Caco-2 (cell line): ENCODE measurements around the gene THSD7A. TPM values are rescaled to one million over a fixed set of nuclear protein-coding genes. Genes with fewer than 3 reads are reported as not detected.

Experiments
- BruUV-seq: library from RNA; stranded (reverse); fragments of 400-500 nt; replicated peaks from 2 replicates; lab custom pipeline; 2021; lab: Mats Ljungman, UMichigan
- CTCF ChIA-PET: fragments of 300-600 bp; sonication (Branson Sonifier 250); formaldehyde crosslinking; loops from one replicate; lab custom pipeline; 2022; ENCODE audit warnings: antibody characterized with exemption; lab: Charles Lee
- POLR2A ChIA-PET: fragments of 300-600 bp; sonication (Branson Sonifier 250); formaldehyde crosslinking; loops from one replicate; lab custom pipeline; 2022; ENCODE audit warnings: antibody characterized with exemption; lab: Charles Lee
- DNase-seq, 2 experiments: peaks; one replicate each; pipeline versions ENCODE4 v3.0.0 to v3.0.0-alpha.2; 2020 to 2022
- H3K27me3 ChIP-seq: replicated peaks from 2 replicates; pipeline ENCODE4 v1.6.0; 2011; ENCODE audit warnings: low read length; ENCODE audit not compliant: control insufficient read depth, insufficient read depth
- H3K36me3 ChIP-seq: 2 replicates; pipeline ENCODE4 v1.5.1; 2011; ENCODE audit warnings: low read length; ENCODE audit not compliant: control insufficient read depth, insufficient read depth
- H3K4me1 ChIP-seq: fragments of 250-450 bp; sonication (Bioruptor Pico); 2 replicates; pipeline ENCODE4 v1.5.1; 2020; ENCODE audit warnings: mild to moderate bottlenecking
- H3K4me3 ChIP-seq: 2 replicates; pipeline ENCODE4 v1.5.1; 2011; ENCODE audit warnings: low read depth, mild to moderate bottlenecking, control low read depth, low read length
- H3K9me3 ChIP-seq: fragments of 250-450 bp; sonication (Bioruptor Pico); 2 replicates; pipeline ENCODE4 v1.5.1; 2020; ENCODE audit warnings: mild to moderate bottlenecking, moderate library complexity
- H3K27ac Mint-ChIP-seq: one replicate; pipeline ENCODE4 v1.8.0; 2022; ENCODE audit warnings: mixed read lengths; ENCODE audit not compliant: unreplicated experiment
- H3K27me3 Mint-ChIP-seq: one replicate; pipeline ENCODE4 v1.8.0; 2022; ENCODE audit warnings: mixed read lengths; ENCODE audit not compliant: insufficient read depth, unreplicated experiment
- H3K36me3 Mint-ChIP-seq: one replicate; pipeline ENCODE4 v1.8.0; 2022; ENCODE audit warnings: mild to moderate bottlenecking, mixed read lengths; ENCODE audit not compliant: insufficient read depth, unreplicated experiment
- H3K4me1 Mint-ChIP-seq: one replicate; pipeline ENCODE4 v1.8.0; 2022; ENCODE audit warnings: low read depth, mixed read lengths; ENCODE audit not compliant: unreplicated experiment
- H3K4me3 Mint-ChIP-seq: one replicate; pipeline ENCODE4 v1.8.0; 2022; ENCODE audit warnings: mild to moderate bottlenecking, moderate library complexity, mixed read lengths; ENCODE audit not compliant: unreplicated experiment
- H3K9me3 Mint-ChIP-seq: one replicate; pipeline ENCODE4 v1.8.0; 2022; ENCODE audit warnings: mixed read lengths; ENCODE audit not compliant: unreplicated experiment
- intact Hi-C: fragments of 100-400 bp; cut with micrococcal nuclease; formaldehyde crosslinking; loops from one replicate; pipeline ENCODE4 v1.10.0; 2022; ENCODE audit not compliant: unreplicated experiment
- total RNA-seq: library from RNA; stranded (reverse); gene quantifications from 2 replicates; pipeline ENCODE4 v1.2.3, GENCODE V29; 2022
- TF ChIP-seq, protein P1 (sequence below), 2 experiments: fragments of 200-600 bp in 1 of 2; IDR thresholded peaks; 1 replicate in 1 of 2; 2 replicates in 1 of 2; pipeline versions ENCODE4 v1.5.1 to v1.8.0; 2011 to 2022; ENCODE audit warnings: antibody characterized with exemption in 1 of 2, control low read depth in 1 of 2, inconsistent platforms in 1 of 2, low read depth in 1 of 2, low read length in 1 of 2, mild to moderate bottlenecking in 1 of 2, moderate library complexity in 1 of 2; ENCODE audit not compliant: insufficient read depth in 1 of 2, severe bottlenecking in 1 of 2, unreplicated experiment in 1 of 2

THSD7A gene
- total RNA-seq, 1 experiment from 2014 or later: 0.05 TPM

DNA sequence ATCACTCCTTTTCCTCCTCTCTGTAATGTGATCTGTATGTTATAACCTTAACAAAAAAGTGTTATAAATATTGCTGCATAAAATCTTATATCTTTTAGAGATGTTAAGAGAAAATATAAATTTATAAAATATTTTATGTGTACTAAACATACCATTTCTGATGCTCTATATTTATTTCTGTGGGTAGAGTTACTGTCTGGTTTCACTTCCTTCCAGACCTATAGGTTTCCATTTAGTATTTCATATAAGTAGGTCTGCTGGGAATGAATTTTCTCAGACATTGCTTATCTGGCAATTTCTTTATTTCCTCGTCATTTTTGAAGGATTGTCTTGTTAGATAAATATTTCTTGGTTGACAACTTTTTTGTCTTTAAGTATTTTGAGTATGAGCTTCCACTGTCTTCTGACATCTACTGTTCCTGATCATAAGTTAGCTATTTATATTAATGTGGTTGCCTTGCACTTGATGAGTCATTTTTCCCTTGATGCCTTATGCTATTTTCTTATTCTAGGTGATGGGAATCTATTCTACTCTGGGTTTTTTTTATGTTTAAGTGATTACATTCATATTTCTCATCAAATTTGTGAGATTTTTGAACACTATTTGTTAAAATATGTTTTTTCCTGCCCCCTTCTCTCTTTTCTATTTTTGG, 11.2 kb upstream of the THSD7A start:
- POLR2A ChIA-PET: no interaction called here
- Histone ChIP-seq H3K4me1 (no peaks in the 10 kb centered on the region), H3K36me3 (no peaks in the 10 kb centered on the region), H3K27me3 (no peaks in the 10 kb centered on the region), H3K9me3 (no peaks in the 10 kb centered on the region), H3K4me3 (no peak overlapping the region)
- no peaks in the 10 kb centered on the region for H3K36me3 Mint-ChIP-seq
- H3K9me3 Mint-ChIP-seq: no peaks in the 10 kb centered on the region
- CTCF ChIA-PET: no interaction called here
- H3K4me1 Mint-ChIP-seq: no peaks in the 10 kb centered on the region
- no TSS peak for BruUV-seq
- no peak for DNase-seq
- no peak overlapping the region for H3K27ac Mint-ChIP-seq
- H3K4me3 Mint-ChIP-seq: no peak overlapping the region
- H3K27me3 Mint-ChIP-seq: peaks cover 4% of the 10 kb centered on the region
- intact Hi-C loops: no loop called here
- TF ChIP-seq, protein P1, sequence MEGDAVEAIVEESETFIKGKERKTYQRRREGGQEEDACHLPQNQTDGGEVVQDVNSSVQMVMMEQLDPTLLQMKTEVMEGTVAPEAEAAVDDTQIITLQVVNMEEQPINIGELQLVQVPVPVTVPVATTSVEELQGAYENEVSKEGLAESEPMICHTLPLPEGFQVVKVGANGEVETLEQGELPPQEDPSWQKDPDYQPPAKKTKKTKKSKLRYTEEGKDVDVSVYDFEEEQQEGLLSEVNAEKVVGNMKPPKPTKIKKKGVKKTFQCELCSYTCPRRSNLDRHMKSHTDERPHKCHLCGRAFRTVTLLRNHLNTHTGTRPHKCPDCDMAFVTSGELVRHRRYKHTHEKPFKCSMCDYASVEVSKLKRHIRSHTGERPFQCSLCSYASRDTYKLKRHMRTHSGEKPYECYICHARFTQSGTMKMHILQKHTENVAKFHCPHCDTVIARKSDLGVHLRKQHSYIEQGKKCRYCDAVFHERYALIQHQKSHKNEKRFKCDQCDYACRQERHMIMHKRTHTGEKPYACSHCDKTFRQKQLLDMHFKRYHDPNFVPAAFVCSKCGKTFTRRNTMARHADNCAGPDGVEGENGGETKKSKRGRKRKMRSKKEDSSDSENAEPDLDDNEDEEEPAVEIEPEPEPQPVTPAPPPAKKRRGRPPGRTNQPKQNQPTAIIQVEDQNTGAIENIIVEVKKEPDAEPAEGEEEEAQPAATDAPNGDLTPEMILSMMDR (IDR thresholded peaks at IDR 0.05; ENCODE audit: insufficient read depth in 1 of 2, low read depth in 1 of 2, low read length in 1 of 2, severe bottlenecking in 1 of 2, unreplicated experiment in 1 of 2): no peak

DNA sequence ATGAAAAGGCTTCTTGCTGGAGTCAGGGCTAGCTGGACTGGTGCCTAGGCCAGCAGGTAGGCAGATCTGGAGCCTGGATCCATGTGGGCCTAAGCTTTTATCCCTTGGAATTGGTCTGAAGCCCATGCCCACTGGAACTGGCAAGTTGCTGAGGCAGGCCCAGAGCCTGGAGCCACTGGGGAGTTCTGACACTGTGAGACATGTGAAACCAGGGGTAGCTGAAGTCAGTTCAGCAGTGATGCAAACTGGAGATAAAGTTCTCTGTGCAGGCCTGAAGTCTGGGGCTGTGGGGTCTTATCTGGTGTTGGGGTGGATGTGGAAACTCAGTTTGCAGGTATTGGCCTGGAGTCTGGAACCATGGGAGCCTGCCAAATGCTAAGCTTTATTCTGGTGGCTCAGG, 9.7 kb upstream of the THSD7A start:
- no peaks in the 10 kb centered on the region for H3K4me1 ChIP-seq
- H3K27me3 ChIP-seq: no peaks in the 10 kb centered on the region
- BruUV-seq: no TSS peak
- POLR2A ChIA-PET: no interaction called here
- H3K9me3 ChIP-seq: no peaks in the 10 kb centered on the region
- H3K36me3 ChIP-seq: no peaks in the 10 kb centered on the region
- H3K4me3 ChIP-seq: no peak overlapping the region
- H3K27me3 Mint-ChIP-seq: no peaks in the 10 kb centered on the region
- intact Hi-C loops: no loop called here
- no peak overlapping the region for H3K27ac Mint-ChIP-seq
- H3K36me3 Mint-ChIP-seq: no peaks in the 10 kb centered on the region
- H3K9me3 Mint-ChIP-seq: no peaks in the 10 kb centered on the region
- no peak overlapping the region for H3K4me3 Mint-ChIP-seq
- no peak for DNase-seq
- TF ChIP-seq, protein P1 (IDR thresholded peaks at IDR 0.05; ENCODE audit: insufficient read depth in 1 of 2, low read depth in 1 of 2, low read length in 1 of 2, severe bottlenecking in 1 of 2, unreplicated experiment in 1 of 2): no peak
- H3K4me1 Mint-ChIP-seq: no peaks in the 10 kb centered on the region
- CTCF ChIA-PET: no interaction called here

DNA sequence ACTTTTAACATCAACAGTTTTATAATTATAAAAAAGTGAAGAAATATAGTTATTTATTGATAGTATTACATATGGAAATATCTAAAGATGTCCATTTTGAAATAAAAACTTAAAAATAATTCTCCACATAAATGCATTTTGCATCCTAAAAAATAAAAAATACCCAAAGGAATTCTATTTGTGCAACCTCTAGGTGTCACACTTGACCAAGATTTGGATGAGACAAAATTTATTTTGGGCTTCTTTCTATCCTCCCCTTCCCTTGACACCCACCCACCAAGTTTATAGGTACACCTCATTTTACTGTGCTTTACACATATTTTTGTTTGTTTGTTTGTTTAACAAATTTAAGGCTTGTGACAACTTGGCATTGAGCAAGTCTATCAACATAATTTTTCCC, 3.3 kb upstream of the THSD7A start:
- no peak for DNase-seq
- Mint-ChIP-seq H3K27me3 (peaks cover 9% of the 10 kb centered on the region), H3K27ac (no peak overlapping the region), H3K4me1 (no peaks in the 10 kb centered on the region), H3K36me3 (no peaks in the 10 kb centered on the region), H3K9me3 (no peaks in the 10 kb centered on the region), H3K4me3 (no peak overlapping the region)
- Histone ChIP-seq H3K36me3 (no peaks in the 10 kb centered on the region), H3K9me3 (no peaks in the 10 kb centered on the region), H3K4me3 (no peak overlapping the region), H3K27me3 (no peaks in the 10 kb centered on the region), H3K4me1 (peaks cover 7% of the 10 kb centered on the region)
- no TSS peak for BruUV-seq
- ChIA-PET CTCF (interaction anchor here (1.2 kb wide), 1 partner anchor 487 kb away, joined by 4 read pairs; no protein-coding TSS in a partner anchor), POLR2A (no interaction called here)
- intact Hi-C loops: loop anchor here (1.0 kb wide), 4 partner anchors 232 to 655 kb away; no protein-coding TSS in a partner anchor
- TF ChIP-seq, protein P1 (IDR thresholded peaks at IDR 0.05; ENCODE audit: insufficient read depth in 1 of 2, low read depth in 1 of 2, low read length in 1 of 2, severe bottlenecking in 1 of 2, unreplicated experiment in 1 of 2): peak in 1 of 2 experiments; percentile 51
